Upper lobe of left lung (tissue), 6 donors: Measurements from ENCODE around the gene ANKRD13D. TPM values are rescaled to one million over a fixed set of nuclear protein-coding genes. Genes with fewer than 3 reads are reported as not detected.

Experiments
- ATAC-seq, 2 donors: fragments of 200-7000 bp; cut with Tn5 transposase; one replicate each; pipeline ENCODE4 v1.9.1; 2022; ENCODE audit warnings: mild to moderate bottlenecking in 2 of 2, moderate library complexity in 2 of 2; ENCODE audit not compliant: low FRiP score in 2 of 2
- DNase-seq, 2 donors: peaks; one replicate each; pipeline ENCODE4 v3.0.0-alpha.2; 2019 to 2020
- H3K27ac ChIP-seq, 4 donors: fragments of 200-600 bp; sonication (generic); one replicate each; pipeline ENCODE4 v1.5.1; 2016 to 2019
- H3K27me3 ChIP-seq, 4 donors: fragments of 200-600 bp; sonication (generic); one replicate each; pipeline ENCODE4 v1.5.1; 2017 to 2019
- H3K36me3 ChIP-seq, 4 donors: fragments of 200-600 bp; sonication (generic); one replicate each; pipeline ENCODE4 v1.5.1; 2016 to 2019
- H3K4me1 ChIP-seq, 4 donors: fragments of 200-600 bp; sonication (generic); one replicate each; pipeline ENCODE4 v1.5.1; 2018 to 2019
- H3K4me3 ChIP-seq, 4 donors: fragments of 200-600 bp; sonication (generic); one replicate each; pipeline ENCODE4 v1.5.1; 2017 to 2019; ENCODE audit warnings: mild to moderate bottlenecking in 2 of 4, moderate library complexity in 1 of 4
- H3K9me3 ChIP-seq, 4 donors: fragments of 200-600 bp; sonication (generic); one replicate each; pipeline ENCODE4 v1.5.1; 2018 to 2019
- CTCF ChIP-seq, 6 experiments: fragments of 450-650 bp in 4 of 6; fragments of 200-600 bp in 2 of 6; sonication (generic) in 2 of 6; IDR thresholded peaks; one replicate each; pipeline ENCODE4 v1.5.1; 2016 to 2019; ENCODE audit warnings: antibody characterized with exemption in 6 of 6
- EP300 ChIP-seq, 4 donors: sonication (generic); formaldehyde crosslinking; IDR thresholded peaks; one replicate each; pipeline ENCODE4 v1.5.1; 2017; ENCODE audit warnings: antibody characterized with exemption in 4 of 4, control low read depth in 2 of 4
- POLR2A ChIP-seq, 4 donors: fragments of 450-650 bp; IDR thresholded peaks; one replicate each; pipeline ENCODE4 v1.5.1; 2016 to 2017; ENCODE audit warnings: antibody characterized with exemption in 4 of 4, mild to moderate bottlenecking in 2 of 4
- POLR2AphosphoS5 ChIP-seq, 2 donors: sonication (generic); formaldehyde crosslinking; IDR thresholded peaks; one replicate each; pipeline ENCODE4 v1.5.1; 2017; ENCODE audit warnings: antibody characterized with exemption in 2 of 2
- WGBS, 2 donors: methylation state at CpG; one replicate each; pipeline ENCODE4 v1.1.5; 2017 to 2018; 5-methylcytosine and 5-hydroxymethylcytosine counted together
- total RNA-seq, 6 donors: library from RNA; depleted of rRNA in 4 of 6; stranded (reverse); fragments of >200 nt in 4 of 6; gene quantifications; one replicate each; pipeline versions ENCODE4 v1.1.0 to v1.2.1, GENCODE V29; 2016 to 2021
- donor health status: DM: no; HTN: no; CAD: no; lungs with moderate emphysema.
- donor health status: DM: no; HTN: yes; CAD: no; lungs with severe emphysema.

Gene ANKRD13D
- total RNA-seq, 6 donors from 2014 or later: 47.4 to 221 (median 78.3) TPM

- H3K4me1 ChIP-seq: peaks cover 37 to 51% (median 46%) of the 10 kb centered on the region in 4 donors
- DNase-seq (no peak), ATAC-seq (no peak)
- H3K27me3 ChIP-seq: no peaks in the 10 kb centered on the region
- H3K27ac ChIP-seq: peak overlapping the region in 2 of 4 donors; percentile 6 to 90
- H3K9me3 ChIP-seq: no peaks in the 10 kb centered on the region
- TF ChIP-seq POLR2AphosphoS5 (IDR thresholded peaks at IDR 0.05): no peak
- TF ChIP-seq POLR2A (IDR thresholded peaks at IDR 0.05): no peak
- TF ChIP-seq CTCF (IDR thresholded peaks at IDR 0.05): no peak
- TF ChIP-seq EP300 (IDR thresholded peaks at IDR 0.05): no peak
- no peak overlapping the region for H3K4me3 ChIP-seq
- peaks cover 33 to 53% (median 34%) of the 10 kb centered on the region in 4 donors for H3K36me3 ChIP-seq
- 91 to 98% methylated on average over 2 of the region's 2 CpGs for WGBS, 2 donors
Observed at GRCh38 chr11:67243051-67243450, 46.1 kb upstream of the ANKRD13D start.

DNA sequence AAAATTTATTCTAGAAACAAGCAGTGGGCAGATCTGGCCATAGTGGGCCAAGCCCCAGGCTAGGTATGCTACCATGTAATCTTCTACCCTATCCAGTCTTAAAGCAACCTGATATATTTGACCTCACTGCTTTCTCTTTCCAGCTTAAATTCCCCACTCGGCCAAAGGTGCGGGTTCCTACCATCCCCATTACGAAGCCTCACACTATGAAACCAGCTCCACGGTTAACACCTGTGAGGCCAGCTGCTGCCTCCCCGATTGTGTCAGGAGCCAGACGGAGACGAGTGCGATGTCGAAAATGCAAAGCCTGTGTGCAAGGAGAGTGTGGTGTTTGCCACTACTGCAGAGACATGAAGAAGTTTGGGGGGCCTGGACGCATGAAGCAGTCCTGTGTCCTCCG lies 44.1 kb upstream of the ANKRD13D start:
- no peak for DNase-seq
- 94 to 95% methylated on average over 11 of the region's 11 CpGs for WGBS, 2 donors
- no peak for ATAC-seq
- peaks cover 31 to 48% (median 38%) of the 10 kb centered on the region in 4 donors for H3K4me1 ChIP-seq
- H3K27me3 ChIP-seq: no peaks in the 10 kb centered on the region
- no peaks in the 10 kb centered on the region for H3K9me3 ChIP-seq
- no peak overlapping the region for H3K4me3 ChIP-seq
- peaks cover 46 to 73% (median 54%) of the 10 kb centered on the region in 4 donors for H3K36me3 ChIP-seq
- H3K27ac ChIP-seq: peak overlapping the region in 1 of 4 donors; percentile 17
- TF ChIP-seq POLR2AphosphoS5 (IDR thresholded peaks at IDR 0.05) (no peak), POLR2A (IDR thresholded peaks at IDR 0.05) (no peak), CTCF (IDR thresholded peaks at IDR 0.05) (no peak), EP300 (IDR thresholded peaks at IDR 0.05) (no peak)

GRCh38 chr11:67247946-67248550 lies 41.1 kb upstream of the ANKRD13D start:
- peaks cover 63 to 99% (median 77%) of the 10 kb centered on the region in 4 donors for H3K36me3 ChIP-seq
- H3K4me1 ChIP-seq: peaks cover 13 to 24% (median 18%) of the 10 kb centered on the region in 4 donors
- peak overlapping the region; percentile 14 to 71 (median 40) for H3K27ac ChIP-seq
- TF ChIP-seq POLR2AphosphoS5 (IDR thresholded peaks at IDR 0.05) (no peak), EP300 (IDR thresholded peaks at IDR 0.05) (no peak), POLR2A (IDR thresholded peaks at IDR 0.05) (no peak)
- H3K4me3 ChIP-seq: no peak overlapping the region
- ATAC-seq (no peak), DNase-seq (no peak)
- no peaks in the 10 kb centered on the region for H3K9me3 ChIP-seq
- no peaks in the 10 kb centered on the region for H3K27me3 ChIP-seq
- WGBS, 2 donors: 85 to 87% methylated on average over 5 of the region's 5 CpGs

- ATAC-seq: peak in 1 of 2 donors; percentile 84
- peak in 1 of 2 donors; percentile 73 for DNase-seq
Observed at GRCh38 chr11:67248653-67249052, 40.5 kb upstream of the ANKRD13D start.

More at GRCh38 chr11:67248653-67249052, 40.5 kb upstream of the ANKRD13D start:
- Histone ChIP-seq H3K27ac (peak overlapping the region; percentile 14 to 71 (median 40)), H3K4me1 (peaks cover 8 to 26% (median 19%) of the 10 kb centered on the region in 4 donors), H3K9me3 (no peaks in the 10 kb centered on the region), H3K36me3 (peaks cover 64 to 99% (median 81%) of the 10 kb centered on the region in 4 donors), H3K27me3 (no peaks in the 10 kb centered on the region), H3K4me3 (no peak overlapping the region)
- peak in 1 of 4 donors; percentile 56 for TF ChIP-seq EP300 (IDR thresholded peaks at IDR 0.05)
- TF ChIP-seq POLR2AphosphoS5 (IDR thresholded peaks at IDR 0.05): peak in 1 of 2 donors; percentile 13
- no peak for TF ChIP-seq CTCF (IDR thresholded peaks at IDR 0.05)
